HepG2 (cell line): ENCODE measurements around the gene PACSIN1. TPM values are rescaled to one million over a fixed set of nuclear protein-coding genes. Genes with fewer than 3 reads are reported as not detected.
A peak's percentile ranks its signal among the peaks of the same experiment; 100 is the strongest.

Source experiments
- ATAC-seq: fragments of 200-7000 bp; cut with Tn5 transposase; 3 replicates; pipeline ENCODE4 v1.9.1; 2020; ENCODE audit warnings: mild to moderate bottlenecking, moderate library complexity
- BruUV-seq: library from RNA; stranded (reverse); fragments of 400-500 nt; replicated peaks from 2 replicates; lab custom pipeline; 2021; lab: Mats Ljungman, UMichigan
- CTCF ChIA-PET: fragments of 300-600 bp; formaldehyde crosslinking; extraction: SDS; loops from one replicate; lab custom pipeline; 2021; ENCODE audit warnings: low total read pairs, inconsistent platforms, low intra/inter-chr PET ratio; lab: Yijun Ruan, JAX
- POLR2A ChIA-PET: fragments of 350-600 bp; sonication (Branson Sonifier 250); formaldehyde crosslinking; loops from one replicate; lab custom pipeline; 2020; ENCODE audit warnings: antibody characterized with exemption, inconsistent platforms; lab: Yijun Ruan, JAX
- DNase-seq: peaks from one replicate; pipeline ENCODE4 v3.0.0-alpha.2; 2015; ENCODE audit warnings: low spot score
- FAIRE-seq: peaks from 3 replicates; lab custom pipeline; 2011; peaks lifted over from hg19 to GRCh38; lab: Jason Lieb, UNC
- H2AFZ ChIP-seq: one replicate; pipeline ENCODE4 v1.6.1; 2011; ENCODE audit warnings: low read length, inconsistent platforms
- H3K27ac ChIP-seq: fragments of 300-600 bp; 3 replicates; pipeline ENCODE4 v1.8.0; 2011; ENCODE audit warnings: mixed run types, mild to moderate bottlenecking, mixed read lengths, low read length, inconsistent platforms; ENCODE audit not compliant: insufficient read depth; ENCODE audit errors: extremely low read length
- H3K27me3 ChIP-seq, 2 experiments: fragments of 200-600 bp in 1 of 2; 2 replicates in 1 of 2; 3 replicates in 1 of 2; pipeline versions ENCODE4 v1.6.0 to v1.8.0; 2011; ENCODE audit warnings: low read length in 2 of 2, mild to moderate bottlenecking in 2 of 2, moderate library complexity in 2 of 2, inconsistent platforms in 1 of 2; ENCODE audit not compliant: insufficient read depth in 2 of 2, control insufficient read depth in 1 of 2
- H3K36me3 ChIP-seq, 2 experiments: fragments of 200-600 bp in 1 of 2; replicated peaks in 1 of 2; 2 replicates in 1 of 2; 3 replicates in 1 of 2; pipeline versions ENCODE4 v1.5.1 to v1.8.0; 2011; ENCODE audit warnings: low read length in 2 of 2, inconsistent platforms in 1 of 2; ENCODE audit not compliant: insufficient read depth in 2 of 2, control insufficient read depth in 1 of 2
- H3K4me1 ChIP-seq: 2 replicates; pipeline ENCODE4 v1.5.1; 2012; ENCODE audit warnings: low read length, inconsistent platforms; ENCODE audit not compliant: insufficient read depth
- H3K4me2 ChIP-seq: 2 replicates; pipeline ENCODE4 v1.6.0; 2011; ENCODE audit warnings: low read depth, low read length, inconsistent platforms
- H3K4me3 ChIP-seq, 3 experiments: fragments of 200-600 bp in 1 of 3; sonication (generic), shearing (Covaris generic) in 1 of 3; replicated peaks in 1 of 3; 2 replicates each; pipeline ENCODE4 v1.5.1; 2011 to 2016; ENCODE audit warnings: low read length in 3 of 3, inconsistent platforms in 2 of 3, low read depth in 2 of 3, mild to moderate bottlenecking in 2 of 3, control low read depth in 1 of 3, mixed read lengths in 1 of 3; ENCODE audit not compliant: insufficient read depth in 1 of 3
- H3K79me2 ChIP-seq: one replicate; pipeline ENCODE4 v1.6.1; 2011; ENCODE audit warnings: low read length, inconsistent platforms; ENCODE audit not compliant: insufficient read depth
- H3K9ac ChIP-seq: 2 replicates; pipeline ENCODE4 v1.6.0; 2011; ENCODE audit warnings: mild to moderate bottlenecking, low read depth, low read length, inconsistent platforms; ENCODE audit not compliant: insufficient read depth
- H3K9me3 ChIP-seq: 2 replicates; pipeline ENCODE4 v1.5.1; 2012; ENCODE audit warnings: mild to moderate bottlenecking, low read length
- H4K20me1 ChIP-seq: 2 replicates; pipeline ENCODE4 v1.6.0; 2011; ENCODE audit warnings: inconsistent platforms, mild to moderate bottlenecking, low read length, moderate library complexity; ENCODE audit not compliant: insufficient read depth
- FUBP1 ChIP-seq: sonication (generic); formaldehyde crosslinking; IDR thresholded peaks from 2 replicates; pipeline ENCODE4 v1.5.1; 2020; ENCODE audit warnings: missing genetic modification reagents, mild to moderate bottlenecking, borderline replicate concordance
- RBM22 ChIP-seq: fragments of 200-400 bp; formaldehyde crosslinking; optimal IDR thresholded peaks from 2 replicates; pipeline ENCODE3; 2017; ENCODE audit warnings: mild to moderate bottlenecking, low read length, moderate library complexity
- WGBS: methylation state at CpG from one replicate; pipeline ENCODE4 v1.1.6; 2017; ENCODE audit warnings: low lambda C conversion rate; 5-methylcytosine and 5-hydroxymethylcytosine counted together
- in situ Hi-C: cut with HindIII; loops from 2 replicates; pipeline ENCODE4 v1.10.0; 2017; ENCODE audit warnings: low pct_unique_long_range_greater_than_20kb; ENCODE audit not compliant: extremely low pct_ligation_motif_present
- intact Hi-C: fragments of 100-400 bp; cut with micrococcal nuclease; formaldehyde crosslinking; loops from one replicate; pipeline ENCODE4 v1.10.0; 2022; ENCODE audit not compliant: unreplicated experiment
- polyA plus RNA-seq, 8 experiments: library from polyadenylated mRNA; depleted of rRNA in 3 of 8; stranded (reverse) in 7 of 8; unstranded in 1 of 8; fragments of >200 nt; fragmentation: Illumina TruSeq in 4 of 8; extraction: Trizol in 4 of 8; gene quantifications; 2 replicates each; pipeline versions ENCODE4 v1.2.1 to v1.2.3, GENCODE V29; 2011 to 2016; ENCODE audit warnings: low read depth in 4 of 8, missing spikeins in 1 of 8, mixed read lengths in 1 of 8; ENCODE audit not compliant: insufficient read depth in 1 of 8
- total RNA-seq, 5 experiments: library from RNA; depleted of rRNA; stranded (reverse); fragments of >200 nt; fragmentation: Illumina TruSeq; extraction: Trizol; gene quantifications; 2 replicates each; pipeline ENCODE4 v1.2.3, GENCODE V29; 2016; ENCODE audit warnings: low read depth in 1 of 5

PACSIN1 gene
- total and polyA plus RNA-seq, 2 of the 13 experiments (the other 11 are each of a cell fraction or from before 2014, with no cell fraction given): not detected

- no peak overlapping the region for H2AFZ ChIP-seq
These were observed 110.5 kb downstream of the PACSIN1 start for GRCh38 chr6:34576286-34576955.

More at GRCh38 chr6:34576286-34576955, 110.5 kb downstream of the PACSIN1 start:
- no peaks in the 10 kb centered on the region for H3K9me3 ChIP-seq
- H3K27me3 ChIP-seq: no peaks in the 10 kb centered on the region; a peak in 1 of 5 replicates
- 0 out of 2 replicates have a peak, but pooled peaks cover 6% of the 10 kb centered on the region for H3K4me1 ChIP-seq
- no peaks in the 10 kb centered on the region for H3K79me2 ChIP-seq
- H3K4me2 ChIP-seq: no peak overlapping the region
- ATAC-seq (no peak), FAIRE-seq (no peak)
- H3K9ac ChIP-seq: no peak overlapping the region
- intact Hi-C loops (no loop called here), in situ Hi-C loops (no loop called here)
- ChIA-PET CTCF (no interaction called here), POLR2A (no interaction called here)
- H4K20me1 ChIP-seq: no peaks in the 10 kb centered on the region
- 88% methylated on average over 18 of the region's 18 CpGs for WGBS
- TF ChIP-seq FUBP1 (CRISPR knock-in tag) (no peak), RBM22 (peak; percentile 37)
- TF ChIP-seq, all 625 proteins: peak for 1
- Histone ChIP-seq H3K4me3 (no peak overlapping the region), H3K27ac (no peak overlapping the region), H3K36me3 (no peaks in the 10 kb centered on the region)
- BruUV-seq: no TSS peak
- no peak for DNase-seq
